Endothelial cell of umbilical vein (primary cell): Measurements from ENCODE around the gene CREG1. TPM values are rescaled to one million over a fixed set of nuclear protein-coding genes. Genes with fewer than 3 reads are reported as not detected.

Experiments
- BruUV-seq: library from RNA; stranded (reverse); fragments of 400-500 nt; replicated peaks from 2 replicates; lab custom pipeline; 2021; lab: Mats Ljungman, UMichigan
- CTCF ChIA-PET: fragments of 300-600, 350-600 bp; sonication (Branson Sonifier 250); formaldehyde crosslinking; loops from one replicate; lab custom pipeline; 2021; ENCODE audit warnings: antibody characterized with exemption, inconsistent platforms; lab: Charles Lee
- POLR2A ChIA-PET: fragments of 300-600, 350-600 bp; sonication (Branson Sonifier 250); formaldehyde crosslinking; loops from one replicate; lab custom pipeline; 2021; ENCODE audit warnings: antibody characterized with exemption, inconsistent platforms; lab: Charles Lee
- DNase-seq: peaks from one replicate; pipeline ENCODE4 v3.0.0-alpha.2; 2011; ENCODE audit warnings: low read depth, low spot score
- FAIRE-seq: peaks from 2 replicates; lab custom pipeline; 2011; peaks lifted over from hg19 to GRCh38; lab: Jason Lieb, UNC
- H2AFZ ChIP-seq: 2 replicates; pipeline ENCODE4 v1.6.0; 2012; ENCODE audit warnings: low read depth, low read length, control low read depth, inconsistent platforms
- H3K27ac ChIP-seq: 2 replicates; pipeline ENCODE4 v1.5.1; 2011; ENCODE audit warnings: low read depth, mild to moderate bottlenecking, control low read depth, low read length, moderate library complexity; ENCODE audit not compliant: insufficient read depth
- H3K27me3 ChIP-seq, 2 experiments: 2 replicates each; pipeline versions ENCODE4 v1.6.0 to v1.6.1; 2011; ENCODE audit warnings: low read length in 2 of 2, mixed read lengths in 1 of 2; ENCODE audit not compliant: control insufficient read depth in 2 of 2, insufficient read depth in 2 of 2
- H3K36me3 ChIP-seq, 2 experiments: 2 replicates in 1 of 2; 3 replicates in 1 of 2; pipeline ENCODE4 v1.5.1; 2011; ENCODE audit warnings: low read length in 2 of 2, mild to moderate bottlenecking in 1 of 2, moderate library complexity in 1 of 2; ENCODE audit not compliant: control insufficient read depth in 2 of 2, insufficient read depth in 2 of 2; ENCODE audit errors: extremely low read depth in 1 of 2
- H3K4me1 ChIP-seq: 3 replicates; pipeline ENCODE4 v1.5.1; 2011; ENCODE audit warnings: mild to moderate bottlenecking, low read length; ENCODE audit not compliant: control insufficient read depth, insufficient read depth; ENCODE audit errors: extremely low read depth
- H3K4me2 ChIP-seq: 2 replicates; pipeline ENCODE4 v1.6.1; 2011; ENCODE audit warnings: low read length, control low read depth, mixed read lengths; ENCODE audit not compliant: insufficient read depth
- H3K4me3 ChIP-seq, 3 experiments: fragments of 200-600 bp in 1 of 3; sonication (generic), shearing (Covaris generic) in 1 of 3; replicated peaks in 1 of 3; 2 replicates each; pipeline ENCODE4 v1.5.1; 2011 to 2016; ENCODE audit warnings: control low read depth in 3 of 3, low read length in 3 of 3, mild to moderate bottlenecking in 2 of 3, inconsistent platforms in 1 of 3, low read depth in 1 of 3, moderate library complexity in 1 of 3; ENCODE audit not compliant: insufficient read depth in 1 of 3
- H3K79me2 ChIP-seq: 2 replicates; pipeline ENCODE4 v1.6.0; 2012; ENCODE audit warnings: low read length, inconsistent platforms; ENCODE audit not compliant: control insufficient read depth, insufficient read depth
- H3K9ac ChIP-seq: replicated peaks from 2 replicates; pipeline ENCODE3; 2011; ENCODE audit warnings: low read length, control low read depth; ENCODE audit not compliant: insufficient read depth; ENCODE audit errors: extremely low read depth
- H3K9me1 ChIP-seq: replicated peaks from 3 replicates; pipeline ENCODE4 v1.6.0; 2011; ENCODE audit warnings: mild to moderate bottlenecking, low read length; ENCODE audit not compliant: control insufficient read depth, insufficient read depth; ENCODE audit errors: extremely low read depth
- H3K9me3 ChIP-seq: replicated peaks from 2 replicates; pipeline ENCODE4 v1.5.1; 2012; ENCODE audit warnings: low read length, inconsistent platforms; ENCODE audit not compliant: control insufficient read depth, insufficient read depth
- H4K20me1 ChIP-seq: replicated peaks from 2 replicates; pipeline ENCODE3; 2011; ENCODE audit warnings: mild to moderate bottlenecking, low read length; ENCODE audit not compliant: control insufficient read depth, insufficient read depth; ENCODE audit errors: extremely low read depth
- EZH2 ChIP-seq: IDR thresholded peaks from 2 replicates; pipeline ENCODE4 v1.6.1; 2012; ENCODE audit warnings: borderline replicate concordance, low read depth, mild to moderate bottlenecking, moderate library complexity, low read length, inconsistent platforms; ENCODE audit not compliant: severe bottlenecking
- FOS ChIP-seq: IDR thresholded peaks from 2 replicates; pipeline ENCODE4 v1.6.1; 2011; ENCODE audit warnings: mild to moderate bottlenecking, low read length, moderate library complexity, borderline replicate concordance; ENCODE audit not compliant: insufficient read depth
- GATA2 ChIP-seq: IDR thresholded peaks from 2 replicates; pipeline ENCODE4 v1.7.0; 2011; ENCODE audit warnings: low read depth, mild to moderate bottlenecking, moderate library complexity, mixed read lengths, low read length; ENCODE audit not compliant: insufficient read length, insufficient read depth
- JUN ChIP-seq: IDR thresholded peaks from 2 replicates; pipeline ENCODE4 v1.6.1; 2011; ENCODE audit warnings: borderline replicate concordance, low read depth; ENCODE audit not compliant: insufficient read length, insufficient read depth
- MYC ChIP-seq: IDR thresholded peaks from one replicate; pipeline ENCODE4 v1.6.1; 2011; ENCODE audit warnings: mild to moderate bottlenecking, low read depth, low read length
- POLR2A ChIP-seq: IDR thresholded peaks from 2 replicates; pipeline ENCODE4 v1.6.1; 2012; ENCODE audit warnings: low read depth, mild to moderate bottlenecking, control low read depth, low read length
- POLR2AphosphoS5 ChIP-seq: IDR thresholded peaks from 2 replicates; pipeline ENCODE4 v1.6.1; 2012; ENCODE audit warnings: low read depth, mild to moderate bottlenecking, control low read depth, low read length, moderate library complexity; ENCODE audit not compliant: insufficient read depth
- dilution Hi-C: fragments of 300-500 bp; cut with MboI; formaldehyde crosslinking; loops from one replicate; pipeline ENCODE4 v1.15.0; 2019; ENCODE audit warnings: low sequenced_read_pairs; ENCODE audit not compliant: extremely low pct_ligation_motif_present
- intact Hi-C: fragments of 100-400 bp; cut with micrococcal nuclease; formaldehyde crosslinking; loops from one replicate; pipeline ENCODE4 v1.10.0; 2022
- polyA plus RNA-seq, 4 experiments: library from polyadenylated mRNA; depleted of rRNA in 3 of 4; stranded (reverse) in 3 of 4; unstranded in 1 of 4; fragments of >200 nt; gene quantifications; 2 replicates each; pipeline versions ENCODE4 v1.2.1 to v1.2.3, GENCODE V29; 2011 to 2012; ENCODE audit warnings: missing spikeins in 1 of 4
- total RNA-seq: library from RNA; stranded (reverse); gene quantifications from 2 replicates; pipeline ENCODE4 v1.2.3, GENCODE V29; 2021
- TF ChIP-seq, protein P1 (sequence below): IDR thresholded peaks from 2 replicates; pipeline ENCODE4 v1.6.1; 2011; ENCODE audit not compliant: insufficient read depth, insufficient read length
- TF ChIP-seq, protein P2 (sequence below), 2 donors: IDR thresholded peaks; 1 replicate in 1 of 2; 2 replicates in 1 of 2; pipeline ENCODE4 v1.5.1; 2011; ENCODE audit warnings: low read length in 2 of 2, mild to moderate bottlenecking in 2 of 2, moderate library complexity in 2 of 2, control low read depth in 1 of 2, inconsistent platforms in 1 of 2, low read depth in 1 of 2; ENCODE audit not compliant: insufficient read depth in 1 of 2; ENCODE audit errors: extremely low read depth in 1 of 2

CREG1 gene
- total and polyA plus RNA-seq, 2 donors (not counting 3 experiments of a cell fraction or from before 2014, with no cell fraction given), result 10.3 to 15.8 TPM

DNA sequence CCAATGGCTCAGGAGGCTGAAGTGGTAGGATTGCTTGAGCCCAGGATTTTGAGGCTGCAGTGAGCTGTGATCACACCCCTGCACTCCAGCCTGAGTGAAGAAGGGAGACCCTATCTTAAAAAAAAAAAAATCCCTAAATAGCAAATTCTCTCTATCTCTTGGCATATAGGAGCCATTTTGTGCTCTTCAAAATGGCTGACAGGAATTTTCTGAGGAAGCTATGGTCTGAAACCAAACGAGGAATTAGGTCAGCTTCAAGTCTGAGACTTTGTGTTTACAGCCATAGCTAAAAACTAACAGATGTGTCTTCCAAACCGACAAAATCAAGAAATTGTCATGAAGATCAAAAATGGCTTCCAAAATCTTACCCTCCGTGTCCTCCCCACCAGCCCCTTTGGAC is 45.8 kb downstream of the CREG1 start:
- Histone ChIP-seq H3K36me3 (no peaks in the 10 kb centered on the region), H3K4me2 (no peak overlapping the region), H3K27me3 (peaks cover 4 to 7% of the 10 kb centered on the region in 2 experiments), H4K20me1 (no peaks in the 10 kb centered on the region), H3K4me1 (no peaks in the 10 kb centered on the region), H3K79me2 (no peaks in the 10 kb centered on the region), H3K27ac (no peak overlapping the region), H3K9me3 (no peaks in the 10 kb centered on the region), H3K9ac (no peak overlapping the region), H2AFZ (no peak overlapping the region), H3K4me3 (no peak overlapping the region), H3K9me1 (no peaks in the 10 kb centered on the region)
- ChIA-PET POLR2A (no interaction called here), CTCF (interaction anchor here (0.6 to 1.2 kb wide), 3 partner anchors 26 to 454 kb away, joined by 3 to 4 read pairs (median 3); no protein-coding TSS in a partner anchor)
- dilution Hi-C loops, result no loop called here
- TF ChIP-seq MYC (no peak), GATA2 (no peak), POLR2A (no peak), FOS (no peak), JUN (no peak), EZH2 (no peak), POLR2AphosphoS5 (no peak)
- TF ChIP-seq, protein P1, sequence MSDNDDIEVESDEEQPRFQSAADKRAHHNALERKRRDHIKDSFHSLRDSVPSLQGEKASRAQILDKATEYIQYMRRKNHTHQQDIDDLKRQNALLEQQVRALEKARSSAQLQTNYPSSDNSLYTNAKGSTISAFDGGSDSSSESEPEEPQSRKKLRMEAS, result no peak
- TF ChIP-seq, protein P2, sequence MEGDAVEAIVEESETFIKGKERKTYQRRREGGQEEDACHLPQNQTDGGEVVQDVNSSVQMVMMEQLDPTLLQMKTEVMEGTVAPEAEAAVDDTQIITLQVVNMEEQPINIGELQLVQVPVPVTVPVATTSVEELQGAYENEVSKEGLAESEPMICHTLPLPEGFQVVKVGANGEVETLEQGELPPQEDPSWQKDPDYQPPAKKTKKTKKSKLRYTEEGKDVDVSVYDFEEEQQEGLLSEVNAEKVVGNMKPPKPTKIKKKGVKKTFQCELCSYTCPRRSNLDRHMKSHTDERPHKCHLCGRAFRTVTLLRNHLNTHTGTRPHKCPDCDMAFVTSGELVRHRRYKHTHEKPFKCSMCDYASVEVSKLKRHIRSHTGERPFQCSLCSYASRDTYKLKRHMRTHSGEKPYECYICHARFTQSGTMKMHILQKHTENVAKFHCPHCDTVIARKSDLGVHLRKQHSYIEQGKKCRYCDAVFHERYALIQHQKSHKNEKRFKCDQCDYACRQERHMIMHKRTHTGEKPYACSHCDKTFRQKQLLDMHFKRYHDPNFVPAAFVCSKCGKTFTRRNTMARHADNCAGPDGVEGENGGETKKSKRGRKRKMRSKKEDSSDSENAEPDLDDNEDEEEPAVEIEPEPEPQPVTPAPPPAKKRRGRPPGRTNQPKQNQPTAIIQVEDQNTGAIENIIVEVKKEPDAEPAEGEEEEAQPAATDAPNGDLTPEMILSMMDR (IDR thresholded peaks at IDR 0.05; ENCODE audit: extremely low read depth in 1 of 2, insufficient read depth in 1 of 2, low read depth in 1 of 2, low read length in 2 of 2), result no peak
- intact Hi-C loops, result no loop called here
- FAIRE-seq (no peak), DNase-seq (no peak)
- BruUV-seq, result no TSS peak
